WERI-Rb-1 (cell line): ENCODE measurements around the gene GPC5.

Experiments
- DNase-seq: peaks from one replicate; pipeline ENCODE4 v3.0.0-alpha.2; 2020
- H3K27ac ChIP-seq: fragments of 250-450 bp; sonication (Bioruptor Pico); 2 replicates; pipeline ENCODE4 v1.5.1; 2020; ENCODE audit warnings: mild to moderate bottlenecking, moderate library complexity
- H3K27me3 ChIP-seq: fragments of 250-450 bp; sonication (Bioruptor Pico); 2 replicates; pipeline ENCODE4 v1.5.1; 2021; ENCODE audit warnings: mild to moderate bottlenecking, low read depth, moderate library complexity; ENCODE audit not compliant: insufficient read depth, severe bottlenecking
- H3K36me3 ChIP-seq: fragments of 250-450 bp; sonication (Bioruptor Pico); 2 replicates; pipeline ENCODE4 v1.5.1; 2020; ENCODE audit warnings: mild to moderate bottlenecking, moderate library complexity
- H3K4me3 ChIP-seq: 2 replicates; pipeline ENCODE4 v1.5.1; 2011; ENCODE audit warnings: low read depth, mild to moderate bottlenecking, control low read depth, low read length
- H3K9me3 ChIP-seq: fragments of 250-450 bp; sonication (Bioruptor Pico); 2 replicates; pipeline ENCODE4 v1.5.1; 2021; ENCODE audit warnings: mild to moderate bottlenecking, moderate library complexity; ENCODE audit not compliant: severe bottlenecking
- TF ChIP-seq, protein P1 (sequence below): IDR thresholded peaks from 2 replicates; pipeline ENCODE4 v1.5.1; 2011; ENCODE audit warnings: low read depth, mild to moderate bottlenecking, control low read depth, inconsistent platforms, low read length

GPC5 gene

GRCh38 chr13:91627952-91628739 is 229.7 kb downstream of the GPC5 start:
- DNase-seq: no peak
- no peaks in the 10 kb centered on the region for H3K36me3 ChIP-seq

DNA sequence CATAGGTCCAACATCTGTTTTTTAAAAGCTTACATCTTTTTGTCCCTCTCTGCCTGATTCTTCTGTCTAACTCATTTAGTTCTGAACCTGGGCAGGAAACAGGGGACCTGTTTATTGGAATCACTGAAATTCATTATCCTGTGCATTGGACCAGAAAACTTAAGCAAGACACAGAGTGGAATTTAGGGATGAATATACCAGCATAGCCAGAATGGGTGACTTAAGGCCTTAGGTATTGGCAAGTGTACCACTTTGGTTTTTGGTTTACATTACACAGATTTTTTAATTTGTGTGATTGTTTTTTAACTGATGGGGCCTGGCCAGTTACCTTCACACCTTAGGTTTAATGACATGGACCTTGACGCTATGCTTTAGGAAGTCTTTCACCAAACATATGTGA is 232.5 kb downstream of the GPC5 start:
- H3K27me3 ChIP-seq: no peaks in the 10 kb centered on the region
- no peak overlapping the region for H3K4me3 ChIP-seq
- no peak for DNase-seq
- H3K27ac ChIP-seq: no peak overlapping the region
- H3K9me3 ChIP-seq: no peaks in the 10 kb centered on the region
- TF ChIP-seq, protein P1, sequence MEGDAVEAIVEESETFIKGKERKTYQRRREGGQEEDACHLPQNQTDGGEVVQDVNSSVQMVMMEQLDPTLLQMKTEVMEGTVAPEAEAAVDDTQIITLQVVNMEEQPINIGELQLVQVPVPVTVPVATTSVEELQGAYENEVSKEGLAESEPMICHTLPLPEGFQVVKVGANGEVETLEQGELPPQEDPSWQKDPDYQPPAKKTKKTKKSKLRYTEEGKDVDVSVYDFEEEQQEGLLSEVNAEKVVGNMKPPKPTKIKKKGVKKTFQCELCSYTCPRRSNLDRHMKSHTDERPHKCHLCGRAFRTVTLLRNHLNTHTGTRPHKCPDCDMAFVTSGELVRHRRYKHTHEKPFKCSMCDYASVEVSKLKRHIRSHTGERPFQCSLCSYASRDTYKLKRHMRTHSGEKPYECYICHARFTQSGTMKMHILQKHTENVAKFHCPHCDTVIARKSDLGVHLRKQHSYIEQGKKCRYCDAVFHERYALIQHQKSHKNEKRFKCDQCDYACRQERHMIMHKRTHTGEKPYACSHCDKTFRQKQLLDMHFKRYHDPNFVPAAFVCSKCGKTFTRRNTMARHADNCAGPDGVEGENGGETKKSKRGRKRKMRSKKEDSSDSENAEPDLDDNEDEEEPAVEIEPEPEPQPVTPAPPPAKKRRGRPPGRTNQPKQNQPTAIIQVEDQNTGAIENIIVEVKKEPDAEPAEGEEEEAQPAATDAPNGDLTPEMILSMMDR: no peak
- H3K36me3 ChIP-seq: no peaks in the 10 kb centered on the region

More at GRCh38 chr13:91627952-91628739, 229.7 kb downstream of the GPC5 start:
- no peak overlapping the region for H3K27ac ChIP-seq
- H3K4me3 ChIP-seq: no peak overlapping the region
- H3K9me3 ChIP-seq: no peaks in the 10 kb centered on the region
- TF ChIP-seq, protein P1: no peak
- no peaks in the 10 kb centered on the region for H3K27me3 ChIP-seq

GRCh38 chr13:91632086-91632485 is 233.7 kb downstream of the GPC5 start:
- no peak overlapping the region for H3K4me3 ChIP-seq
- no peaks in the 10 kb centered on the region for H3K36me3 ChIP-seq
- TF ChIP-seq, protein P1: no peak
- H3K9me3 ChIP-seq: no peaks in the 10 kb centered on the region
- no peak overlapping the region for H3K27ac ChIP-seq
- no peak for DNase-seq
- no peaks in the 10 kb centered on the region for H3K27me3 ChIP-seq

GRCh38 chr13:91639330-91639729 is 240.9 kb downstream of the GPC5 start:
- no peak overlapping the region for H3K4me3 ChIP-seq
- no peaks in the 10 kb centered on the region for H3K36me3 ChIP-seq
- no peaks in the 10 kb centered on the region for H3K27me3 ChIP-seq
- H3K27ac ChIP-seq: no peak overlapping the region
- no peak for DNase-seq
- no peaks in the 10 kb centered on the region for H3K9me3 ChIP-seq
- TF ChIP-seq, protein P1: no peak

GRCh38 chr13:91643394-91643793 is 245.0 kb downstream of the GPC5 start:
- no peak for DNase-seq
- TF ChIP-seq, protein P1: no peak
- Histone ChIP-seq H3K36me3 (no peaks in the 10 kb centered on the region), H3K27me3 (no peaks in the 10 kb centered on the region), H3K27ac (no peak overlapping the region), H3K9me3 (no peaks in the 10 kb centered on the region), H3K4me3 (no peak overlapping the region)

- TF ChIP-seq, protein P1: no peak
- Histone ChIP-seq H3K36me3 (no peaks in the 10 kb centered on the region), H3K9me3 (no peaks in the 10 kb centered on the region), H3K27ac (no peak overlapping the region), H3K27me3 (no peaks in the 10 kb centered on the region), H3K4me3 (no peak overlapping the region)
- DNase-seq: no peak
Observed at GRCh38 chr13:91644806-91645205, 246.4 kb downstream of the GPC5 start.
